SU-DHL-6 (cell line): ENCODE measurements around the gene POM121L2.

Source experiments
- EZH2phosphoT487 ChIP-seq: fragments of 200-600 bp; sonication (generic), shearing (Covaris generic); conservative IDR thresholded peaks from 2 replicates; pipeline ENCODE4 v1.6.1; 2018; ENCODE audit warnings: mild to moderate bottlenecking, antibody characterized with exemption, low read length, moderate library complexity, mixed read lengths
- TF ChIP-seq, protein P1 (sequence below): fragments of 200-600 bp; sonication (generic); IDR thresholded peaks from one replicate; pipeline ENCODE4 v1.5.1; 2017; ENCODE audit warnings: antibody characterized with exemption, mild to moderate bottlenecking, low read length, moderate library complexity; ENCODE audit not compliant: insufficient read depth, poor library complexity, severe bottlenecking

DNA sequence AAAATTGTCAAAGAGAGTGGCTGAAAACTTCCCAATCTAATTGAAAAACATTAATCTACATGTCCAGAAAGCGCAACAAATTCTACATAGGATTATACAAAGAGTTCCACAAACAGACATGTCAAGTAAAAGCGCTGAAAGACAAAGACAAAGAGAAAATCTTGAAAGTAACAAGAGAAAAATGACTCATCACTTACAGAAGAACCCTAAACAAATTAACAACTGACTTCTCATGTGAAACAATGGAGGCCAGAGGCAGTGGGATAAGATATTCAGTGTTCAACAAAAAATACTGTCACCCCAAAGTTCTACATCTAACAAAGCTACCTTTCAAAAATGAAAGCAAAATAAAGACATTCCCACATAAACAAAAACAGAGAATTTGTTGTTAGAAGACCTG lies 2.0 kb upstream of the POM121L2 start:
- TF ChIP-seq, protein P1, sequence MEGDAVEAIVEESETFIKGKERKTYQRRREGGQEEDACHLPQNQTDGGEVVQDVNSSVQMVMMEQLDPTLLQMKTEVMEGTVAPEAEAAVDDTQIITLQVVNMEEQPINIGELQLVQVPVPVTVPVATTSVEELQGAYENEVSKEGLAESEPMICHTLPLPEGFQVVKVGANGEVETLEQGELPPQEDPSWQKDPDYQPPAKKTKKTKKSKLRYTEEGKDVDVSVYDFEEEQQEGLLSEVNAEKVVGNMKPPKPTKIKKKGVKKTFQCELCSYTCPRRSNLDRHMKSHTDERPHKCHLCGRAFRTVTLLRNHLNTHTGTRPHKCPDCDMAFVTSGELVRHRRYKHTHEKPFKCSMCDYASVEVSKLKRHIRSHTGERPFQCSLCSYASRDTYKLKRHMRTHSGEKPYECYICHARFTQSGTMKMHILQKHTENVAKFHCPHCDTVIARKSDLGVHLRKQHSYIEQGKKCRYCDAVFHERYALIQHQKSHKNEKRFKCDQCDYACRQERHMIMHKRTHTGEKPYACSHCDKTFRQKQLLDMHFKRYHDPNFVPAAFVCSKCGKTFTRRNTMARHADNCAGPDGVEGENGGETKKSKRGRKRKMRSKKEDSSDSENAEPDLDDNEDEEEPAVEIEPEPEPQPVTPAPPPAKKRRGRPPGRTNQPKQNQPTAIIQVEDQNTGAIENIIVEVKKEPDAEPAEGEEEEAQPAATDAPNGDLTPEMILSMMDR, result no peak
- TF ChIP-seq EZH2phosphoT487, result no peak
